Prostate gland (tissue), 2 donors: Measurements from ENCODE around the gene NAV2. TPM values are rescaled to one million over a fixed set of nuclear protein-coding genes. Genes with fewer than 3 reads are reported as not detected.

Source experiments
- DNase-seq: peaks from one replicate; pipeline ENCODE4 v3.0.0-alpha.2; 2019; ENCODE audit warnings: low spot score
- H3K27ac ChIP-seq, 2 donors: fragments of 200-600 bp; sonication (generic); 2 replicates each; pipeline ENCODE4 v1.5.1; 2017 to 2019
- H3K27me3 ChIP-seq: fragments of 200-600 bp; sonication (generic); replicated peaks from 2 replicates; pipeline ENCODE4 v1.5.1; 2019; ENCODE audit not compliant: insufficient read depth
- H3K36me3 ChIP-seq, 2 donors: fragments of 200-600 bp; sonication (generic); 1 replicate in 1 of 2; 2 replicates in 1 of 2; pipeline versions ENCODE4 v1.5.1 to v1.8.1; 2017 to 2019
- H3K4me1 ChIP-seq: fragments of 200-600 bp; sonication (generic); replicated peaks from 2 replicates; pipeline ENCODE4 v1.5.1; 2019
- H3K4me3 ChIP-seq, 2 donors: fragments of 200-600 bp; sonication (generic); 2 replicates each; pipeline ENCODE4 v1.5.1; 2017 to 2019
- H3K9me3 ChIP-seq: fragments of 200-600 bp; sonication (generic); 2 replicates; pipeline ENCODE4 v1.5.1; 2017
- CTCF ChIP-seq, 4 experiments: fragments of 200-600 bp in 2 of 4; fragments of 450-650 bp in 2 of 4; sonication (generic) in 2 of 4; IDR thresholded peaks; 1 replicate in 3 of 4; 2 replicates in 1 of 4; pipeline ENCODE4 v1.5.1; 2016 to 2019; ENCODE audit warnings: antibody characterized with exemption in 4 of 4, mild to moderate bottlenecking in 2 of 4, moderate library complexity in 2 of 4
- POLR2A ChIP-seq: fragments of 450-650 bp; IDR thresholded peaks from one replicate; pipeline ENCODE4 v1.6.1; 2016; ENCODE audit warnings: antibody characterized with exemption, mild to moderate bottlenecking
- POLR2AphosphoS5 ChIP-seq: sonication (generic); formaldehyde crosslinking; IDR thresholded peaks from one replicate; pipeline ENCODE4 v1.6.1; 2017; ENCODE audit warnings: antibody characterized with exemption
- WGBS: methylation state at CpG from one replicate; pipeline ENCODE4 v1.1.5; 2018; 5-methylcytosine and 5-hydroxymethylcytosine counted together
- intact Hi-C: fragments of 100-400 bp; cut with DNase I; formaldehyde crosslinking; loops from one replicate; pipeline ENCODE4 v1.14.2; 2022
- total RNA-seq, 2 donors: library from RNA; depleted of rRNA; stranded (reverse); fragments of >200 nt; gene quantifications; one replicate each; pipeline ENCODE4 v1.1.0, GENCODE V29; 2016

The NAV2 gene
- total RNA-seq, 2 donors from 2014 or later: 17.1 to 26.6 TPM

DNA sequence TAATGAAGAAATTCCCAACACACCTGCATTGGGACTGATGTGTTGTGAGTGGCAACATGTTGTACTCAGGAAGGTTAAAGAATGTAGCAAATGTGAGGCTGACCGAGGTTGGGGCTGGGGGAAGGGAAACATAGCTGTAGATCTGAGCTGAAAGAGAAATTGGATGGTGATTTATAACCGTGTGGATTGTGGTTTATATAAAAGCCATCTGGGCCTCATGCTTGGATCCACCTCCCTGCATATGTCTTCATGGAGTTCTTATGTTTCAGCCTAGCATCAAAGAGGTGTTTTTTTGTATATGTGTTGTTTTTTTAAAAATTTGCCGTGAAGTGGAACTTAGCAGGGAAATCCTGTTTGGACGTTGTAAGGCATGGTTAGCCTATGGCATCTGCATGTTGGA lies 141.3 kb downstream of the NAV2 start:
- no peak for DNase-seq
- TF ChIP-seq POLR2A: no peak
- no peak for TF ChIP-seq POLR2AphosphoS5
- TF ChIP-seq CTCF (IDR thresholded peaks at IDR 0.05): no peak
- Histone ChIP-seq H3K4me3 (no peak overlapping the region), H3K27ac (no peak overlapping the region), H3K9me3 (no peaks in the 10 kb centered on the region), H3K27me3 (no peaks in the 10 kb centered on the region), H3K4me1 (no peaks in the 10 kb centered on the region), H3K36me3 (no peaks in the 10 kb centered on the region)
- WGBS: 31% methylated on average over 4 of the region's 4 CpGs
- intact Hi-C loops: no loop called here

DNA sequence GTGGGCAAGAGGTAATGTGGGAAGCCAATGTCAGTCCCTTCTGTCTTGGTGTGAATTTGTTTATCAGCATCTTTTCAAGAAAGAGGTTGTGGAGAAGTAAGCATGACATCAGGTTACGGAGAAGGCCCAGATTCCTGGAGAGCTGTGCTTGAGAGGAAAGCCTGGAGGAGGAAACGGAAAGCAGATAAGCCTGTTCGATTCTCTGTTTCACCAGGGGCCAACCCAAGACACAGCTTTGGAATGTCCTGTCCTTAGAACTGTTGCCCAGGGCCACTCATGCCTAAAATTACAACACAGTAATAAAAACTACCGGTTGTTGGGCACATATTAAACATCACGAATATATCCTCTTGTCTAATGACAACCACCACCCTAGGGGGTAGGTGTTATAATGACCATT lies 148.5 kb downstream of the NAV2 start:
- H3K27ac ChIP-seq: no peak overlapping the region
- H3K27me3 ChIP-seq: no peaks in the 10 kb centered on the region
- 60% methylated on average over 5 of the region's 5 CpGs for WGBS
- no peak for DNase-seq
- no peaks in the 10 kb centered on the region for H3K36me3 ChIP-seq
- H3K9me3 ChIP-seq: no peaks in the 10 kb centered on the region
- intact Hi-C loops: no loop called here
- no peak overlapping the region for H3K4me3 ChIP-seq
- TF ChIP-seq POLR2A: no peak
- no peak for TF ChIP-seq CTCF (IDR thresholded peaks at IDR 0.05)
- no peak for TF ChIP-seq POLR2AphosphoS5
- H3K4me1 ChIP-seq: no peaks in the 10 kb centered on the region

- Histone ChIP-seq H3K9me3 (no peaks in the 10 kb centered on the region), H3K36me3 (no peaks in the 10 kb centered on the region), H3K27me3 (no peaks in the 10 kb centered on the region), H3K4me3 (no peak overlapping the region), H3K4me1 (no peaks in the 10 kb centered on the region), H3K27ac (no peak overlapping the region)
- intact Hi-C loops: no loop called here
- 92% methylated on average over 4 of the region's 4 CpGs for WGBS
- no peak for DNase-seq
- no peak for TF ChIP-seq CTCF (IDR thresholded peaks at IDR 0.05)
- TF ChIP-seq POLR2AphosphoS5: no peak
- no peak for TF ChIP-seq POLR2A
Observed at GRCh38 chr11:19862091-19862490, 149.5 kb downstream of the NAV2 start.

DNA sequence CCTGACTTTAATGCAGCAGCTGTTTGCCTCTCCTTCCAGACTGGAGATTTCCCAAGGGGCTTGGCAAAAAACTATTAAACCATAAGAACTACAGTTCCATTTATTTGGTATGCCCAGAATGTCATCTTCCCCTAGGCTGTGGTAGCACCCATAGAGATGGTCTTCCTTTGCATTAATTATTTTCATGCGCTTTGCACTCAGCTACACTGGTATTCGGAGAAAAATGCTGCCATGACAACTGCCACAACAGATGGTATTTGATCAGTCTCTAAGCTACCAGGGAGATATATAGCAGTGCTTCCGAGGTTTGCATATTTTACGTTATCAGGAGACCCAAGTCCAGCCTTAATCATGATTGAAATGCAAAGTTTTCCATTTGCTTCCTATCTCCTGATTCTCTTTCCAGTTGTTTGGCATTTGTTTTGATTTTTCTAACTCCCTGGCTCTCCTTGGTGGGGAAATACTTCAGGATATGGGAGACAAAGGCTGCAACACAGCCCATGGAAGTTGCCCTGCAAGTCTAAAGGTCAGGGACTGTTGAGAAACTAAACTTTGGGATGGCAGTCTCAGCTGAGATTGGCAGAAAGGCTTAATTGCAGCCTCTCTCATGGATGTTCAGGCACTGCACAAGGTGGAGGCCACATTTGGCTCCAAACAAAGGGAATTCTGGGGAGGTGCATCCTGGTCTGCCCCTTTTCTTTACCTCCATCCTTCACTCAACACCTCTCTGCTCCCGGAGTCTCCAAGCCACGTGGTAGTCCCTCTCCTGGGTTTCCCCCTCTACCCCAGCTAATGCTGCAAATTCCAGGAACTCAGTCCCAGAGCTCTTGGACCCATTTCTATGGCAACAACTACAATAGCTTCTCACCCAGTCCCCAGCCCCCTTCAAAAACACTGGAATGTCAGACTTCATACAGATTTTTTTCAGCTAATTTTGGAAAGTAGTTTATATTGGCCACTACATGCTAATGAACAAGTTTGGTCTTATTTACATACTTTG lies 151.8 kb downstream of the NAV2 start:
- intact Hi-C loops: no loop called here
- DNase-seq: no peak
- no peak overlapping the region for H3K27ac ChIP-seq
- H3K9me3 ChIP-seq: no peaks in the 10 kb centered on the region
- H3K36me3 ChIP-seq: no peaks in the 10 kb centered on the region
- no peak for TF ChIP-seq POLR2AphosphoS5
- TF ChIP-seq CTCF (IDR thresholded peaks at IDR 0.05): no peak
- TF ChIP-seq POLR2A: no peak
- no peak overlapping the region for H3K4me3 ChIP-seq
- 61% methylated on average over 6 of the region's 6 CpGs for WGBS
- no peaks in the 10 kb centered on the region for H3K4me1 ChIP-seq
- H3K27me3 ChIP-seq: no peaks in the 10 kb centered on the region

GRCh38 chr11:19866037-19866436 lies 153.4 kb downstream of the NAV2 start:
- intact Hi-C loops: no loop called here
- TF ChIP-seq POLR2A (no peak), POLR2AphosphoS5 (no peak), CTCF (IDR thresholded peaks at IDR 0.05) (no peak)
- 76% methylated on average over 3 of the region's 3 CpGs for WGBS
- Histone ChIP-seq H3K27me3 (no peaks in the 10 kb centered on the region), H3K27ac (no peak overlapping the region), H3K4me3 (no peak overlapping the region), H3K9me3 (no peaks in the 10 kb centered on the region), H3K4me1 (no peaks in the 10 kb centered on the region), H3K36me3 (no peaks in the 10 kb centered on the region)
- no peak for DNase-seq
